OCI-LY7 (cell line): Measurements from ENCODE around the gene MOB3B. TPM values are rescaled to one million over a fixed set of nuclear protein-coding genes. Genes with fewer than 3 reads are reported as not detected.

Experiments
- BruUV-seq: library from RNA; stranded (reverse); fragments of 400-500 nt; replicated peaks from 2 replicates; lab custom pipeline; 2021; lab: Mats Ljungman, UMichigan
- CTCF ChIA-PET: fragments of 300-600 bp; sonication (Branson Sonifier 250); formaldehyde crosslinking; loops from one replicate; lab custom pipeline; 2022; ENCODE audit warnings: antibody characterized with exemption; ENCODE audit not compliant: unreplicated experiment; lab: Charles Lee
- POLR2A ChIA-PET: fragments of 300-600 bp; sonication (Branson Sonifier 250); formaldehyde crosslinking; loops from one replicate; lab custom pipeline; 2022; ENCODE audit warnings: antibody characterized with exemption; lab: Charles Lee
- DNase-seq: peaks from one replicate; pipeline ENCODE4 v3.0.0-alpha.2; 2015; ENCODE audit warnings: low spot score
- H2AFZ ChIP-seq: fragments of 200-600 bp; sonication (generic), shearing (Covaris generic); 2 replicates; pipeline ENCODE4 v1.6.1; 2014; ENCODE audit warnings: mild to moderate bottlenecking, antibody characterized with exemption, low read length, moderate library complexity
- H3K27ac ChIP-seq: fragments of 200-600 bp; sonication (generic); 2 replicates; pipeline ENCODE4 v1.5.1; 2014; ENCODE audit warnings: mixed run types, low read depth, mild to moderate bottlenecking, moderate library complexity, low read length, inconsistent platforms; ENCODE audit not compliant: poor library complexity, severe bottlenecking
- H3K36me3 ChIP-seq: fragments of 200-600 bp; sonication (generic); 2 replicates; pipeline ENCODE4 v1.6.1; 2014; ENCODE audit warnings: mild to moderate bottlenecking, antibody characterized with exemption, low read length, moderate library complexity, mixed read lengths; ENCODE audit not compliant: insufficient read depth
- H3K4me1 ChIP-seq: fragments of 200-600 bp; sonication (generic); 2 replicates; pipeline ENCODE4 v1.5.1; 2014; ENCODE audit warnings: mild to moderate bottlenecking, low read length; ENCODE audit not compliant: insufficient read depth, poor library complexity, severe bottlenecking
- H3K4me2 ChIP-seq: fragments of 200-600 bp; sonication (generic); 2 replicates; pipeline ENCODE4 v1.6.1; 2014; ENCODE audit warnings: mild to moderate bottlenecking, low read length
- H3K4me3 ChIP-seq: fragments of 200-600 bp; sonication (generic); 2 replicates; pipeline ENCODE4 v1.5.1; 2014; ENCODE audit warnings: mild to moderate bottlenecking, low read depth, low read length; ENCODE audit not compliant: poor library complexity, severe bottlenecking
- H3K79me2 ChIP-seq: fragments of 200-600 bp; sonication (generic); 2 replicates; pipeline ENCODE4 v1.6.1; 2016; ENCODE audit warnings: low read depth, mild to moderate bottlenecking, low read length, moderate library complexity, mixed read lengths; ENCODE audit not compliant: insufficient read depth
- H3K9me2 ChIP-seq: fragments of 200-600 bp; sonication (generic); 2 replicates; pipeline ENCODE4 v1.6.1; 2016; ENCODE audit warnings: mild to moderate bottlenecking, low read length, mixed read lengths; ENCODE audit not compliant: insufficient read depth
- H3K9me3 ChIP-seq: fragments of 200-600 bp; sonication (generic); 2 replicates; pipeline ENCODE4 v1.6.1; 2014; ENCODE audit warnings: mild to moderate bottlenecking, mixed run types, low read length, mixed read lengths
- H4K20me1 ChIP-seq: fragments of 200-600 bp; sonication (generic); 2 replicates; pipeline ENCODE4 v1.6.1; 2014; ENCODE audit warnings: mild to moderate bottlenecking, antibody characterized with exemption, low read length, moderate library complexity, mixed read lengths; ENCODE audit not compliant: insufficient read depth
- CTCF ChIP-seq: fragments of 200-600 bp; sonication (generic); conservative IDR thresholded peaks from 2 replicates; pipeline ENCODE4 v1.5.1; 2014; ENCODE audit warnings: mild to moderate bottlenecking, antibody characterized with exemption, low read length, moderate library complexity, mixed read lengths
- EZH2phosphoT487 ChIP-seq: fragments of 200-600 bp; sonication (generic); IDR thresholded peaks from 2 replicates; pipeline ENCODE4 v1.6.1; 2018; ENCODE audit warnings: low read depth, borderline replicate concordance, mild to moderate bottlenecking, mixed run types, antibody characterized with exemption, low read length, moderate library complexity, mixed read lengths
- intact Hi-C: fragments of 100-400 bp; cut with micrococcal nuclease; formaldehyde crosslinking; loops from one replicate; pipeline ENCODE4 v1.10.0; 2022; ENCODE audit not compliant: unreplicated experiment
- total RNA-seq, 2 experiments: library from RNA; depleted of rRNA in 1 of 2; stranded (reverse); fragments of >200 nt in 1 of 2; shearing (Covaris generic) in 1 of 2; gene quantifications; 2 replicates each; pipeline ENCODE4 v1.2.3, GENCODE V29; 2014 to 2022

MOB3B gene
- total RNA-seq, 2 experiments from 2014 or later, result 0.04 TPM; not detected in 1

DNA sequence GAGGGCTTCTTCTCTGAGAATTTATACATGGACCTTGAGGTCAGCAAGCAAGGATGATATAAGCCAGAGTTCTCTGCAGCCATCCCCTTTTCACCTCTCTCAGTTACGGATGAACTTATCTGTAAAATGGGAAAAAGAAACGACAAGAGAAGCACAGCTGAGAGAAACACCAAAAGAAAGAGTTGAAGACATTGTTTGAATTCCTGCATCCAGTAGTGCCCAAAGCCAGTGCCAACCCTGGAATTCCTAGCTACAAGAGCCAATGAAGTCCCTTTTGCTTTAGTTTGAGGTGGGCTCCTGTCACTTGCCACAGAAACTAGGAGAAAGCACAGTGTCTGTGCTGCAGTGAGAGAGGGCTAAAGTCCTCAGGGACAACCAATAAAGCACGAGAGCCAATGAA is 6.6 kb upstream of the MOB3B start:
- Histone ChIP-seq H3K4me2 (no peak overlapping the region), H3K9me3 (no peaks in the 10 kb centered on the region), H3K9me2 (no peaks in the 10 kb centered on the region), H3K36me3 (no peaks in the 10 kb centered on the region), H3K4me1 (no peaks in the 10 kb centered on the region), H3K27ac (no peak overlapping the region), H3K79me2 (no peaks in the 10 kb centered on the region), H4K20me1 (no peaks in the 10 kb centered on the region), H3K4me3 (no peak overlapping the region), H2AFZ (no peak overlapping the region)
- POLR2A ChIA-PET, result interaction anchor here (0.7 kb wide), 1 partner anchor 75 kb away, joined by 3 read pairs; no protein-coding TSS in a partner anchor
- TF ChIP-seq CTCF, result 0 out of 2 replicates have a peak, but pooled peaks have one; percentile 11
- TF ChIP-seq EZH2phosphoT487, result no peak
- intact Hi-C loops, result no loop called here
- no TSS peak for BruUV-seq
- CTCF ChIA-PET, result no interaction called here
- DNase-seq, result no peak

DNA sequence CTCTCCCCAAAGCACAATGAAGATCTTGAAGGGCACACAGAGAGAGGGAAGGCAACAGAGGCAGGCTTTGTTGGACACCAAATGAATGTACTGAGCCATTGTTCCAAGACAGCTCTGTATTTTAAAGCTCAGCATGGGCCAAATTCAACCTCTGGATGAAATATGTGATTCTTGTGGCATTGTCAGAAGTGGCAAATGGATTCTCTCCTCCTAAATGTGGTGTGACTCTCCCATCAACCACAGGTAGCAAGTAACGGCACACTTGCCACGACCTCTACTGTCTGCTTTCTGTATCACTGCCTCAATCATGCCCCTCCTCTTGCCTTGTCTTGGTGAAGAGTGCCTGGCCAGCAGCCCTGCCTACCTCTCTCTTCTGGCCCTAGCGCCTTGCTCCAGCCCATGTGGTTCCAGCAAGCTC is 6.1 kb upstream of the MOB3B start:
- ChIA-PET CTCF (no interaction called here), POLR2A (no interaction called here)
- no peaks in the 10 kb centered on the region for H3K4me1 ChIP-seq
- H3K9me3 ChIP-seq, result no peaks in the 10 kb centered on the region
- H3K4me2 ChIP-seq, result no peak overlapping the region
- no peaks in the 10 kb centered on the region for H4K20me1 ChIP-seq
- H3K9me2 ChIP-seq, result no peaks in the 10 kb centered on the region
- DNase-seq, result peak; percentile 16
- no peak overlapping the region for H3K27ac ChIP-seq
- TF ChIP-seq EZH2phosphoT487 (no peak), CTCF (peak; percentile 64)
- H3K79me2 ChIP-seq, result no peaks in the 10 kb centered on the region
- H3K36me3 ChIP-seq, result no peaks in the 10 kb centered on the region
- no TSS peak for BruUV-seq
- intact Hi-C loops, result no loop called here
- H2AFZ ChIP-seq, result no peak overlapping the region
- no peak overlapping the region for H3K4me3 ChIP-seq

- ChIA-PET POLR2A (interaction anchor here (0.6 kb wide), 1 partner anchor 34 kb away, joined by 3 read pairs; no protein-coding TSS in a partner anchor), CTCF (interaction anchor here (0.9 kb wide), 1 partner anchor 118 kb away, joined by 3 read pairs; no protein-coding TSS in a partner anchor)
- Histone ChIP-seq H3K4me1 (no peaks in the 10 kb centered on the region), H3K27ac (no peak overlapping the region), H3K9me3 (no peaks in the 10 kb centered on the region), H4K20me1 (no peaks in the 10 kb centered on the region), H3K36me3 (no peaks in the 10 kb centered on the region), H3K9me2 (no peaks in the 10 kb centered on the region), H3K4me2 (no peak overlapping the region), H3K4me3 (no peak overlapping the region), H2AFZ (no peak overlapping the region), H3K79me2 (no peaks in the 10 kb centered on the region)
- DNase-seq, result no peak
- intact Hi-C loops, result no loop called here
- no peak for TF ChIP-seq EZH2phosphoT487
- TF ChIP-seq CTCF, result no peak
- BruUV-seq, result no TSS peak
These were observed 5.1 kb upstream of the MOB3B start for GRCh38 chr9:27534658-27535209.
